HuH-7 (cell line): ENCODE measurements around the gene RASA3.

ENCODE experiments used
- DNase-seq: peaks from one replicate; pipeline ENCODE4 v3.0.0; 2011; ENCODE audit warnings: low spot score

The RASA3 gene

GRCh38 chr13:113981194-113981605, 151.2 kb downstream of the RASA3 start:
- DNase-seq, result no peak

- DNase-seq, result no peak
These were observed 151.8 kb downstream of the RASA3 start for GRCh38 chr13:113980489-113981064.

GRCh38 chr13:113979791-113980471, 152.5 kb downstream of the RASA3 start:
- DNase-seq, result no peak

- no peak for DNase-seq
These were observed 153.5 kb downstream of the RASA3 start for GRCh38 chr13:113978741-113979481.

GRCh38 chr13:113977976-113978375, 154.4 kb downstream of the RASA3 start:
- no peak for DNase-seq

- DNase-seq, result no peak
These were observed 155.4 kb downstream of the RASA3 start for GRCh38 chr13:113976711-113977684.

- DNase-seq, result no peak
These were observed 157.0 kb downstream of the RASA3 start for GRCh38 chr13:113975416-113975815.

- no peak for DNase-seq
These were observed 157.8 kb downstream of the RASA3 start for GRCh38 chr13:113974304-113975281.

- no peak for DNase-seq
These were observed 158.9 kb downstream of the RASA3 start, which contains the start of gene C13orf46 for GRCh38 chr13:113973218-113974164. Gene C13orf46 (minus strand): TSS chr13:113974076. CDS start chr13:113973997, 79 bp downstream.

GRCh38 chr13:113972451-113973217, 159.8 kb downstream of the RASA3 start:
- DNase-seq, result no peak

- DNase-seq, result no peak
These were observed 160.8 kb downstream of the RASA3 start for GRCh38 chr13:113971471-113972231.

- no peak for DNase-seq
These were observed 161.5 kb downstream of the RASA3 start for GRCh38 chr13:113970810-113971470.

- no peak for DNase-seq
These were observed 162.3 kb downstream of the RASA3 start for GRCh38 chr13:113969973-113970611.

GRCh38 chr13:113969311-113969972, 163.0 kb downstream of the RASA3 start:
- DNase-seq, result no peak

GRCh38 chr13:113968463-113969310, 163.7 kb downstream of the RASA3 start:
- DNase-seq, result no peak
